C4-2B (cell line): Measurements from ENCODE around the gene PILRA.

Source experiments
- CTCF ChIP-seq: fragments of 450-650 bp; conservative IDR thresholded peaks from 2 replicates; pipeline ENCODE4 v1.5.1; 2017; ENCODE audit warnings: mild to moderate bottlenecking
- ZFX ChIP-seq: fragments of 450-650 bp; IDR thresholded peaks from 2 replicates; pipeline ENCODE4 v1.6.1; 2017

GRCh38 chr7:100376066-100376465 is 2.8 kb downstream of the PILRA start:
- TF ChIP-seq CTCF (no peak), ZFX (no peak)
